Non-pigmented ciliary epithelial cell (primary cell): ENCODE measurements around the gene VPS9D1.

ENCODE experiments used
- DNase-seq: peaks from one replicate; pipeline ENCODE4 v3.0.0-alpha.2; 2010; ENCODE audit warnings: low read depth

The VPS9D1 gene

GRCh38 chr16:89732142-89732917 lies 11.6 kb upstream of the VPS9D1 start:
- no peak for DNase-seq

GRCh38 chr16:89730610-89731234 lies 10.0 kb upstream of the VPS9D1 start:
- no peak for DNase-seq

GRCh38 chr16:89729863-89730593 lies 9.3 kb upstream of the VPS9D1 start:
- no peak for DNase-seq

GRCh38 chr16:89729293-89729692 lies 8.6 kb upstream of the VPS9D1 start:
- no peak for DNase-seq

GRCh38 chr16:89727406-89728120 lies 6.9 kb upstream of the VPS9D1 start:
- DNase-seq: no peak

- DNase-seq: no peak
Measured at GRCh38 chr16:89723279-89724250, 2.9 kb upstream of the VPS9D1 start.

GRCh38 chr16:89722392-89723278 lies 1.9 kb upstream of the VPS9D1 start:
- no peak for DNase-seq

- no peak for DNase-seq
Measured at GRCh38 chr16:89721546-89722391, 1.1 kb upstream of the VPS9D1 start.

- no peak for DNase-seq
Measured at GRCh38 chr16:89720551-89720812, 216 bp downstream of the VPS9D1 start.

- no peak for DNase-seq
Measured at GRCh38 chr16:89717688-89718505, 2.8 kb downstream of the VPS9D1 start.

GRCh38 chr16:89716916-89717687 lies 3.6 kb downstream of the VPS9D1 start:
- DNase-seq: no peak

- DNase-seq: no peak
Measured at GRCh38 chr16:89716493-89716892, 4.2 kb downstream of the VPS9D1 start.

- no peak for DNase-seq
Measured at GRCh38 chr16:89712274-89712781, 8.4 kb downstream of the VPS9D1 start.

GRCh38 chr16:89711601-89712273 lies 9.0 kb downstream of the VPS9D1 start:
- no peak for DNase-seq

GRCh38 chr16:89710709-89711564 lies 9.8 kb downstream of the VPS9D1 start:
- DNase-seq: no peak
